GM19238 (cell line): ENCODE data around the gene EPS8L1.
"Not testable (repeated sequence)": the region's sequence is repeated elsewhere in the genome, so short reads cannot be mapped to it uniquely, and the experiment has no call there.

Source experiments
- DNase-seq: peaks from one replicate; pipeline ENCODE4 v3.0.0; 2011; ENCODE audit warnings: low spot score; ENCODE audit not compliant: insufficient read length

Gene EPS8L1

DNA sequence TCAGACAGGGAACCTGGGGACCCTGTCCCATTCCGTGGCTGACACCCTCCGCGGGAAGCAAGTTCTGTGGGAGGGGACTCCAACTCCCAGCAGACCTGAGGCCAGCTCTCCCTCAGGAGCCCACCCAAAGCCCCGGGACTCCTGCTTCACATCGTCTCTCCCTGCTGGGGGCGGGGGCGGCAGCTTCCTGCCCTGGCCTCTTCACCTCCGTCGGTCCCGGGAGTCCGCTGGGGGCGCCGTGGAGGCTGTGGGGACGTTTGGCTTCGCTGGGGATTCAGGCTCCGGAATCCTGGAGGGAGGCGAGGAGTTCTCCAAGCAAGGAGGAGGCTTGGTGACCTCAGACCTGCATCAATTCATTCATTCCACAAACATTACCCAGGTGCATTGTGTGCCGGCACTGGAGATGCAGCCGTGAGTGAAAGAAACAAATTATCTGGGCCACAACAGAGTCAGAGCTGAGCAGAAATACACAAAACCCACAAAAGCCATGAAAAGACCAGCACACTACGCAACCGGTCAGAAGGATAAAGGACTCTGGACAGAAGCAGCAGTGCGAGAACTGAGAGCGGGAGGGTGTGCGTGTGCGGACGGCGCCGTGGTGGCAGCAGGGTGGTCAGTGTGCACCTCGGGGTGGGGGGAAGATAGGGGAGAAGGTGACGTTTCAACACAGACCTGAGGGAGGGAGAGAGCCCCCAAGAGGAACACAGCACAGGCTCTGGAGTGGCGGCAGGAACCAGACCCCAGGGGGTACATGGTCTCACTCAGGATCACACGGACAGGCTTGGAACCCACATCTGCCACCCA lies 19.0 kb downstream of the EPS8L1 start:
- DNase-seq: no peak

DNA sequence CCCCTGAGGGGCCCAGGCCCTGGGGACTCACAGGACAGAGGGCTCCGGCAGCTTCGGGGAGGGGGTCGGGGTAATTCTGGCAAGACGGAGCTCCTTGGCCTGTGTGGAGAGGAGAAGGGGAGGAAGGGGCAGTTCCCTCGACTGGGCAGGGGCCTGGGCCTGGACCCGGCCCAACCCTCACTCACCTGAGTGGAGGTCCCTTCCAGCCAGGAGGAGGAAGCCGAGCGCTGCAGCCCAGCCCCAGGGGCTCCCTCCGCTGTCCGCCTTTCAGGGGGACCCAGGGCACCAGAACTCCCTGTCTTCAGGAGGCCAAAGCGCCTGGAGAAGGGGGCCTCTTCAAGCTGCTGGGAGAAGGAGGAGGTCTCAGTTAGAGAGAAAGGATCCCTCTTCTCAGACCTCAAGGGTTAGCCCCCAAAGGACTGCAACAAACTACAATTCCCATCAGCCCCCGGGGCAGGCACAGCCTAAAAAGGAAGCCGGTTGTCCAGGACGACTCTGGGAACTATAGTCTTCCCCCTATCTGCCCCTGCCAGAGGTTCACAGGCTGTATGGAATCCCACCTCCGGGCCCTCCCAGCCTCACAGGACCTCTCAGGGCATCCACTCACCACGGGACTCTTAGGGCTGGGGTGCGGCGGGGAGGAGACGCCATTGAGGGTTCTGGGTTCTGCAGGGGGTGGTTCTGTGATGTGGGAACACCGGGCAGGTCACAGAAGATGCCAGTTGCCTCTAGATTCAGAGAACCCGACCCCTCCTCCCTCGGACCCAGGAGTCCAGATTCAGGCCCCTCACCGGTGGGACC lies 19.8 kb downstream of the EPS8L1 start:
- no peak for DNase-seq

DNA sequence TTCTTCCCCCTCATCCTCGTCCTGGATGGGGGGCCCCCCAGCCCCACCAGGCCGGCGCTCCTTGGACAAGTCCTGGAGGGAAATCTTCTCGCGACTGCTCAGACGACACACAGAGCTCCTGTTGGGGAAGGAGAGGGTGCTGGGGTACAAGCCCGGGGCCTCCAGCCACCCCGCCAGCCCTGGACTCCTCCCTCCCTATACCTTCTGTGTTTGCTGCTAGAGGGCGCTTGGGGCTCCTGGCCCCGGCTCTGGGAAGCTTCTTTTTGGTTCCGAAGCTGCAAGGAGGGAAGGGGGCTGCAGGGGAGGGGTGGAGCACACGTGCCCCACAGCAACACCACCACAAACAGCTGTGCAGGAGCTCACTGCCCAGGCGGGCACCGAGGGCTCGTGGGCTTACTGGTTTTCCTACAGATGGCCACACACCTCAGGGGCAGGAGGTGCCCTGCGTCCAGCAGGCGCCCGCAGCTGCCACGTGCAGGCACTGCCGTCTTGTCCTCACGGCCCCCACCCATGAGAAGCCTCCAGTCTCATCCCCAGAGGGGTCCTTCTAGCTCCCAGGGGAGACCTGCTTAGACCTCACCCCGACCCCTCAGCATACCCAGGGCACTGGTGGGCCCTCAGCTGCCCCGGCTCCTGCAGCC lies 20.5 kb downstream of the EPS8L1 start:
- no peak for DNase-seq

DNA sequence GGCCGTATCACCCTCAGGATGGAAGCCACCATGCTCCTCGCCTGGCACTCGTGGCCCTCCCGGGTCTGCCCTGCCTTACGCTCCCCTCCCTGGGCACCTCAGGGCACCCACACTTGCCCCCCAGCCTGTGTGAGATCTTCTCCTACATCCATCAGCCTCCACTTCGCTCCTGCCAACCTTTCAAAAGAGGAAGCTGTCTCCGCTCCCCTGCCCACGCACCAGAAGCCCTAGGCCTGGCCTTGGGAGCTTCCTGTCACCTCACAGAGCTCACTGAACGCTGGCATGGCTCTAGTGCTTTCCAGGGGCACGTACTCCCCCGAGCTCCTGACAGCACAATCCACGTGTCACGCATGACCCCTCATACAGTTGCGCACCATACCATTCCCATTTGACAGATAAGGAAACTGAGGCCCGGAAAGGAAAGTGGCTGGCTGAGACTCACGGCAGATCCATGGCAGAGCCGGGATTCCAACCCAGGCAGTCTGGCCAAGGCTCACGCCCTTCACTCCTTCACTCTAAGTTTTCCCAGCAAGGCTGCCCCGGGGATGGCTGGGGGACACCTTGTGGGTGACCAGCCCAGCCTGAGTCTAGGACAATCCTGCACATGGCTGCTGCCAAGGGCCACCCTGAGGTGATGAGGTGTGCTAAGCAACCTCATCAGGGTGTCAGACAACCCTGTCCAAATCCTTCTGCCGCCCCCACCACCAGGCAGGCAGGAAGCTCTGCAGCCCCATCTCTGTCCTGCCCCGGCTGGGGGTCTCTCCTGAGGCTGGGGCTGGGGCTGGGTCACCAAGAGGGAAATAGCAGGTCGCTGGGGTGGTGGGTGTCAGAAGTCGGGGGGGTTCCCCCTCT lies 22.4 kb downstream of the EPS8L1 start:
- DNase-seq: no peak

DNA sequence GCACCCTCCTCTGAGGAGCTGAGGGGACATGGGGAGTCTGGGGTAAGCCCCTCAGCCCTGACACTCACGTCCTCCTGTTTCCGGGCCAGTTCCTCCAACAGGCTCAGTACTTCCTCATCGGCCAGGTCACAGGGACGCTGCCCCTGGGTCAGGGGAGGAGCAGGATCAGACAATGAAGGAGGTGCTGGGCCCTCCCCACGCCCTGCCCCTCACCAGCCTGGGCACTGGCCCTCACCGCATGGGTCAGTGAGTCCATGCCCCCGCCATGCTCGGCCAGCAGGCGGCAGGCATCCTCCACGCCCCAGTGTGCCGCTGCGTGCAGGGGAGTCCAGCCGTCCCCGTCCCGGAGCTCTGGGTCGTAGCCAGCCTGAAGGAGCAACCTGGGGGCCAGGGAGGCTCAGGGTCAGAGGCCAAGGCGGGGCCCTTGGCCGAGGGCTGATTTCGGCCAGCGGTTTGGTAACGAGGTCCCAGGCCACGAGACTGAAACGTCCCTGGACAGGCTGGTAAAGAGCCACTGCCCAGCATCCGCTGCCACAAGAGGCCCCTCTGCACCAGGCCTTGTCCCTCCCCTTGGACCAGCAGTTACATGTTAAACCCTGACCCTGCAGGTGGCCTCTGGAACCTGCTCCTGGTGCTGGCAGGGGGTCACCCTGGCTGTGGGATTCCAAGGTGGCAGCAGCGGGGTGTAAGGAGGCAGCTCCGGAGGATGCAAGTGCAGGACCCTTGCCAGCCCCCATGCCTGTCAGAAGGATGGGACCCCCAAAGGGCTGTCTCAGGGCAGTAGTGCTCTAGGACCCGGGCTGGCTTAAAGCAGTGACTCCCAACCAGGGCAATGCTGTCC lies 23.3 kb downstream of the EPS8L1 start:
- DNase-seq: no peak

DNA sequence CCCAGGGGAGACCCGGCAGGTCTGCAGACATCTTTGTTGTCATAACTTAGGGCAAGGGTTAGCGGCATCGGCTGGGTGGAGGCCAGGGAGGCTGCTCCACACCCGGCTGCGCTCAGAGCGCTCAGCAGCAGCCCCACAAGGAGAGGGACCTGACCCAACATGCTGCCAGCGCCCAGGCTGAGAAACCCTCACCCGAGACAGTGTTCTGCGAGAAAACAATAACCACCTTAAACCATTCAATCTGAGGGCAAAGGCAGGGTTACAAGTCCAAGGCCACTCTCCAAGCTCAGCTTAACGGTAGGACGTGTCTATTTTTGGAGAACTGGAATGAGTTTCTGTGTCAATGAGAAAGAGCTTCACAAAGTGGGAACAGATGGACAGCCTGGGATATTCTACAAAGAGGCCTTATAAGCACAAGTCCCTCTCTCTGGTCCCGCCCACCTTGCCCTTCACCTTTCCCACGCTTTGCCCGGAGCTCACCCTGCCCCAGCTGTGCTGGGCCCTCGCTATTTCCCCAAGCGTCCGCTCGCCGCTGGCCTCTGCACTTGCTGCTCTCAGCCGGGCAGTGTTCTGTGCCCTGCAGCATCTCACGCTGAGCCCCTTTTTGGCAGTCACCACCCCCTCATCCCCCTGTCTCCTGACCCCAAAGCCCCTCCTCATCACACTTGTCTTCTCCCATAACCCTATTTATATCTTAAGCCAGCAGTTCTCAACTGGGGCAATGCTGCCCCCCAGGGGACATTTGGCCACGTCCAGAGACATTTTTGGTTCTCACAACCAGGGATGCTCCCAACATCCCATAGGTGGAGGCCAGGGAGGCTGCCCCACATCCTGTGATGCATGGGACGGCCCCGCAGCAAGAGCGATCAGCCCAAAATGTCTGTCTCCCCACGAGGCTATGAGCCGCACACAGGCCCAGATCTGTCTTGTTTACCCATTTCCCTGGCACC lies 24.2 kb downstream of the EPS8L1 start:
- DNase-seq: no peak

DNA sequence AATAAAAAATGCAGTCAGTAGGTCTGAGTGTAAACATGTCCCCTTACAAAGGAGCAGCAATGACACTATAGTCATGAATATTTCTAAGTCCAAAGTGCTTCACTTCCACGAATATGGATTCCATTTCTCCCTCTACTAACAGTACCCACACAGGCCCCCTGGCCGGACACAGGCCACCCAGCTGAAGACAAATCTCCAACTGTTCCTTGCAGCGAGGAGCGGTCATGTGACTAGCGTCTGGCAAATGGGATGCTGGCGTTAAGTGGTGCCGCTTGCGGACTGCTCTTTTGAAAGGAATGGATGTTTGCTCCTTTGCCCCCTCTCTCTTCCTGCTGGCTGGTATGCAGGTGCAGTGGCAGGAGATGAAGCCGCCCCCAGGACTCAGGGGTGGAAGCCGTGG lies 25.6 kb downstream of the EPS8L1 start:
- DNase-seq: no peak

DNA sequence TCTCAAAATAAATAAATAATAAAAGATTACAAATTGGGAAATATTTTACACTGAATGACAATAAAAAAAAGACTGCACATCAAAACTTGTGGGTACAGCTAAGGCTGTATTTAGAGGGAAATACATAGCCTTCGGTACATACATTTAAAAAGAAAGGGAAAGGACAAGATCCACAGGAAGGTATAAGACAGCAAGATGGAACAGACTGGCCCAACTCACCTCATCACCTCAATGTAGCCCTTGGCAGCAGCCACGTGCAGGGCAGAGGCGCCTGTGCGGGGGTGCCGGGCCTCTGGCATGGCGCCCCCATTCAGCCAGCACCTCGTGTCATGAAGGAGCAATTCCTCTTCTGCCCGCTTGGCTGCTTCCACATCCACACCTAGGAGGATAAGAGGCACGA lies 27.5 kb downstream of the EPS8L1 start:
- no peak for DNase-seq

DNA sequence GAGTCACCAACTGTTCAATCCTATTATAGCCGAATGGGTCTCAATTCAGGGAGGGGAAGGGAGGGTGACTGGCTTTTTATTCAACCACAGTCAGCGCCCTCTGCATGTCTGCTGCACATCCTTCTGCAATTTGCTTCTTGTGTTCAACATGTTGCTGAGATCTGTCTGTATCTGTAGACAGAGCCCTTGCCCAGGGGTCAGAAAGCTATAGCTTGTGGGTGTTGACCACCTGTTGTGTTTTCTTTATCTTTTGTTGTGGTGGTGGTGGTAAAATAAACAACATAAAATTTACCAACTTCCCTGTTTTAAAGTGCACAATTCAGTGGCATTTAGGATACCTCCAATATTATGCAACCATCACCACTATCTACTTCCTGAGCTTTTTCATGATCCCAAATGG lies 29.6 kb downstream of the EPS8L1 start:
- no peak for DNase-seq

DNA sequence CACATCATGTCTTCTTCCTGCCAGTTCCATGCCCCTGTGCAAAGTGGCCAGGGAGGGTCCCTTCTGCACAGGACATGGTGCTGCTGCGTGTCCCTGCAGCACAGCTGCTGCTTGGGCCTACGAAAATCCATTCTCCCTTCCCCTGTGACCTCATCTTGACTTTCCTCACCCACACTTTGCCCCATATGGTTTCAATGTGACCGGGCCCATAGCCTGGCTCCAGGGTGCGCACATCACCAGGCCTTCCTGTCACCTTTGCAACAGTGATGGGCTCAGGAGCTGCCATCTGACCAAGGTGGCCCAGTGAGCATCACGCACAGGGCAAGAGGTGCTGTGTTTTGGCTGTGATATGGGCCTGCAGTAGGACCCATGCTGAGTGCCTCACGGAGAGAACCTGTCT lies 30.9 kb downstream of the EPS8L1 start:
- DNase-seq: no peak

DNA sequence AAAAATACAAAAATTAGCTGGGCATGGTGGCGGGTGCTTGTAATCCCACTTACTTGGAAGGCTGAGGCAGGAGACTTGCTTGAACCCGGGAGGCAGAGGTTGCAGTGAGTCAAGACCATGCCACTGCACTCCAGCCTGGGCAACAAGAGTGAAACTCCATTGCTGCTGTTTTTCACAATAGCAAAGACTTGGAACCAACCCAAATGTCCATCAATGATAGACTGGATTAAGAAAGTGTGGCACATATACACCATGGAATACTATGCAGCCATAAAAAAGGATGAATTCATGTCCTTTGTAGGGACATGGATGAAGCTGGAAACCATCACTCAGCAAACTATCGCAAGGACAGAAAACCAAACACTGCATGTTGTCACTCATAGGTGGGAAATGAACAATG lies 31.6 kb downstream of the EPS8L1 start:
- DNase-seq: not testable (repeated sequence)

DNA sequence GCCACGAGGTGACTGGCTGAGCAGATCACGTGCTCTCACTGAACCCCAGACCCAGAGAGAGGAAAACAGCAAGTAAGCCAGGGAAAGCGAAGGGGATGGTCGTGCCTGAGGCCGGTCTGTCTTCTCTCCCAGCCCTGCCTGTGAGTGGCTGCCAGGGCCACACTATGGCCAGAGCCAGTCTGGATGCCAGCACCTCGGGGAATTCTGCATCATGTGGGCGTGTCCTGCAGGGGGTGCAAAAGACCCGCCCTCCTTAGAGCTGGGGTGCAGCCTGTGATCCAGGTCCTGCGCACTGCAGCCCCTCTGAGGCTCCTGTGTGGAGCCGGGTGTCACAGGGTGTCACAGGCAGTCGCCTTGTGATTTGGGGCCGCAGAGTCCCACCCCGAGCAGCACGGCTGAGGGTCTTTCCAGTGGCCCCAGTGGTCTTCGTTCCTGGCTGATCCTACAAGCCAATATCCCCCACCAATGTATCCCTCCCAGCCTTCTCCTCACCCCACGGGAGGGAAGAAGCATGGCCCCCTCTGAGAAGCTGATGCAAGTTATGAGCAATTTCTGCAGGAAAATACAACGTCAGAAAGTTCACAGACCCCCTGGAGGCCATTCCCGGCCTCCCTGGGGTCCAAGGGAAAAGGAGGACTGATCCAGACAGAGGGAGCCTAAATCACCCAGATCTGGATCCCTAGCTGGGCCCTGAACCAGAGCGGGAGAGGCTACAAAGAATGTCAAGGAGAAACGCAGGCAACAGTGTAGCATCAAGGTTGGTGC lies 34.0 kb downstream of the EPS8L1 start:
- DNase-seq: no peak

DNA sequence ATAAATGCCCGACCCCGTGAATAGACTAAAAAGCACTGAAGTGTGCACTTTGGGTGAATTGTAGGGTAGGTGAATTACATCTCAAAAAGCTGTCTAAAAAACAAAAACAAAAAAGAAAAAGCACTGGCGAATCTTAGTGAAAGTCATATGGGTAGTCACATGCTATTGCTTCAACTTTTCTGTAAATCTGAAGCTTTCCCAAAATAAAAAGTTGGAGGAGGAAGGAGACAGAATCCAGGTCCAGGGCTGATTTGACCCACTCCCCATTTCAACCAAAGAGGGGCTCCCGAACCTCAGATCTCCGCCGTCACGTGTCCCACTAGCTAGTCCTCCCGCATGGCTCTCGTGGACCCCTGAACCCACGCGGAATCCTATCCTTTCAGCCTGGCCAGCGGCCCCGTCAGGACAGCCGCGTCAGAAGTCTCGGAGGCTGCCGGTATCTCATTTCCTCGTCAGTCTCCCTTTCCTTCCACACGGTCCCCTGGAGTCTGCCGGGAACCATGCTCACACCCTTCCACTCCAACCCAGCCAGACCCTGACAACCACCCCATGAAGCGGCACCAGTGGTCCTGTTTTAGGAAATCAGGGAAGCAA lies 35.7 kb downstream of the EPS8L1 start:
- no peak for DNase-seq

DNA sequence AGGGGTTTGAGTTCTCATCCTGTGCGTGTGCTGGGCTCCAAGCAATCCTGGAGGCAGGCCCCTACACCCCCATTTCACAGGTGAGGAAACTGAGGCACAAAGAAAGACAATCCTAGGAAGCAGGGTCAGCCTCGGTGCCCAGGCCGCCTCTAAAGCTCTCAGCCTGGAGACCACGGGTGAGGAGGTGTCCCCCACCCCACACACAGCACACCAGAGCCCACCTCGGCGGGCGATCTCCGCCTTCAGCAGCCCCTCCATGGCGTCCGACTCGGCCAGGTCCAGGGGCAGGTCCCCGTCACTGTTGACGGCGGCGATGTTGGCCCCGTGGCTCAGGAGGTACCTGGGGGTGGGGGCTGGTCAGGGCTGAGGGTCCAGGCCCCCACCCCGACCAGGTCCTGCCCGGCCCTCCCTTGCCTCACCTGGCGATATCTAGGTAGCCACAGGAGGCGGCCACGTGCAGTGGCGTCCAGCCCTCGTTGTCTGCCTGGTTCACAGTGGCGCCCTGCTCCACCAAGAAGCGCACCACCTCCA lies 36.6 kb downstream of the EPS8L1 start:
- DNase-seq: no peak

DNA sequence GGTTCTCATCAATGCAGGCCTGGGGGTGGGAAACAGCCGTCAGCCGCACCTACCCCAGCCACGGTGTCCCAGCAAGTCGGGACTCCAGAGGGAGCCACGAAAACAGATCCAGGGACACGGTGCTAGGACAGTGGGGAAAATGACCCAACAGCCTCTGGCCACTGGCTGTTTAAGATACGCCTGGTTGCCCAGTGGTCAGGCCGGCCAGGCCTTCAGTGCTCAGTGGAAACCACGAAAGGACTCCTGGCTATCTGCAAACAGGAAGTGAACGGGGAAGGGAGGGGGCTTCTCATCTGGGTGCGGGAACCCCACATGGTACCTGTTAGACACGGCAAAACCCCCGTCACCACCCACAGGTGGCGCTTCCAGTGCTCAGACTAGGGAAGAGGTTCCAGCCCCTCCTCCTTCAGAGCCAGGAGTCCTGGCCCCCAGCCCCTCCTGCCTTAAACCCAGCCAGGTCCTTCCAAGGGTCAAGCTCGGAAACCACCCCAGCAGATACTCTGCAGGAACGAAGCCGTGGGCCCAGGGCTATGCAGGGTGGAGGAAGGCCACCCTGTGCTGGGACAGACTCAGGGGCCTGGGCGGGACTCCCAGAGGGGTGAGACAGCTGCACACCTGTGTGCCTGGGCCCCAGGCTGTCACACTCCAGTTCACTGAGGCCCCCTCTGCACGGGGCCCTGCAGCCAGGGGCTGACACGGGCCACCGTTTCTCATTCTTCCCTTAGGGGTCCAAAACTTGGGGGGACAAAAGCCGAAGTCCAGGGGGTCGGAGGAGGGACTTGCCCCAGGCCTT lies 37.3 kb downstream of the EPS8L1 start:
- no peak for DNase-seq

DNA sequence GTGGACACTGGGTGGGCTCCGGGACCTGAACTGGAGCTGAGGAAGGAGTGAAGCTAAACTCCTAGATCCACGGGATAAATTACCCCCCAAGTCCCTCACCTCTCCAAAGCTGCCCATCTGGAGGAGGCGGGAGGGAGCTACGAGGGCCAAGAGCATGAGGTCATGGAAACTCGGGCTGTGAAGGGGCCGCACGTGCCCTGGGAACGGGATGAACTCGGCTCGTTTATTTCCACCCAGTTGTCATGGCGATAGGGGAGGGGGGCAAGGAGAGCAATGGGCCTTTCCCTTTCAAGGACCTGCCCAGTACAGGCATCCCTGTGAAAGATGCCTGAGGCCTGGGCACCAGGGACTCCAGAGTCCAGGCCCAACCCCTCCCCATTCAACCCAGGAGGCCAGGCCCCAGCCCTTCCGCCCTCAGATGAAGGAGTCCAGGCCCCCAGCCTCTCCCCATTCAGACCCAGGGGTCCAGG lies 37.9 kb downstream of the EPS8L1 start:
- no peak for DNase-seq

DNA sequence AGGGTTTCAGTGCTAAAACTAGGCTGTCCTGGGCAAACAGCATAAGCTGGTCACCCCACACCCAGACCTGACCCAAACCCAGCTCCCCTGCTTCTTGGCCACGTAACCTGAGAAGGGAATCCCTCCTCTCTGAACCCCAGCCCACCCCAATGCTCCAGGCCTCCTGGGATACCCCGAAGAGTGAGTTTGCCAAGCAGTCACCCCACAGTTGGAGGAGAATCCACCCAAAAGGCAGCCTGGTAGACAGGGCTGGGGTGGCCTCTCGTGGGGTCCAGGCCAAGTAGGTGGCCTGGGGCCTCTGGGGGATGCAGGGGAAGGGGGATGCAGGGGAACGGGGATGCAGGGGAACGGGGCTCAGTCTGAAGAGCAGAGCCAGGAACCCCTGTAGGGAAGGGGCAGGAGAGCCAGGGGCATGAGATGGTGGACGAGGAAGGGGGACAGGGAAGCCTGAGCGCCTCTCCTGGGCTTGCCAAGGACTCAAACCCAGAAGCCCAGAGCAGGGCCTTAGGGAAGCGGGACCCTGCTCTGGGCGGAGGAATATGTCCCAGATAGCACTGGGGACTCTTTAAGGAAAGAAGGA lies 39.0 kb downstream of the EPS8L1 start:
- DNase-seq: no peak
